Measurements from ENCODE around the gene MAN1A2.

GRCh38 chr1:117564227-117565075, 197.2 kb downstream of the MAN1A2 start:
- TF ChIP-seq EP300 (conservative IDR thresholded peaks at IDR 0.05; ENCODE audit: poor library complexity, severe bottlenecking), result no peak
- TF ChIP-seq, protein P1, sequence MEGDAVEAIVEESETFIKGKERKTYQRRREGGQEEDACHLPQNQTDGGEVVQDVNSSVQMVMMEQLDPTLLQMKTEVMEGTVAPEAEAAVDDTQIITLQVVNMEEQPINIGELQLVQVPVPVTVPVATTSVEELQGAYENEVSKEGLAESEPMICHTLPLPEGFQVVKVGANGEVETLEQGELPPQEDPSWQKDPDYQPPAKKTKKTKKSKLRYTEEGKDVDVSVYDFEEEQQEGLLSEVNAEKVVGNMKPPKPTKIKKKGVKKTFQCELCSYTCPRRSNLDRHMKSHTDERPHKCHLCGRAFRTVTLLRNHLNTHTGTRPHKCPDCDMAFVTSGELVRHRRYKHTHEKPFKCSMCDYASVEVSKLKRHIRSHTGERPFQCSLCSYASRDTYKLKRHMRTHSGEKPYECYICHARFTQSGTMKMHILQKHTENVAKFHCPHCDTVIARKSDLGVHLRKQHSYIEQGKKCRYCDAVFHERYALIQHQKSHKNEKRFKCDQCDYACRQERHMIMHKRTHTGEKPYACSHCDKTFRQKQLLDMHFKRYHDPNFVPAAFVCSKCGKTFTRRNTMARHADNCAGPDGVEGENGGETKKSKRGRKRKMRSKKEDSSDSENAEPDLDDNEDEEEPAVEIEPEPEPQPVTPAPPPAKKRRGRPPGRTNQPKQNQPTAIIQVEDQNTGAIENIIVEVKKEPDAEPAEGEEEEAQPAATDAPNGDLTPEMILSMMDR (IDR thresholded peaks at IDR 0.05; ENCODE audit: poor library complexity, severe bottlenecking), result no peak
- no peak for TF ChIP-seq RAD21 (conservative IDR thresholded peaks at IDR 0.05)
- TF ChIP-seq SMC3 (conservative IDR thresholded peaks at IDR 0.05; ENCODE audit: poor library complexity), result no peak
